Measurements from ENCODE around the gene TTC28.

TTC28 gene

DNA sequence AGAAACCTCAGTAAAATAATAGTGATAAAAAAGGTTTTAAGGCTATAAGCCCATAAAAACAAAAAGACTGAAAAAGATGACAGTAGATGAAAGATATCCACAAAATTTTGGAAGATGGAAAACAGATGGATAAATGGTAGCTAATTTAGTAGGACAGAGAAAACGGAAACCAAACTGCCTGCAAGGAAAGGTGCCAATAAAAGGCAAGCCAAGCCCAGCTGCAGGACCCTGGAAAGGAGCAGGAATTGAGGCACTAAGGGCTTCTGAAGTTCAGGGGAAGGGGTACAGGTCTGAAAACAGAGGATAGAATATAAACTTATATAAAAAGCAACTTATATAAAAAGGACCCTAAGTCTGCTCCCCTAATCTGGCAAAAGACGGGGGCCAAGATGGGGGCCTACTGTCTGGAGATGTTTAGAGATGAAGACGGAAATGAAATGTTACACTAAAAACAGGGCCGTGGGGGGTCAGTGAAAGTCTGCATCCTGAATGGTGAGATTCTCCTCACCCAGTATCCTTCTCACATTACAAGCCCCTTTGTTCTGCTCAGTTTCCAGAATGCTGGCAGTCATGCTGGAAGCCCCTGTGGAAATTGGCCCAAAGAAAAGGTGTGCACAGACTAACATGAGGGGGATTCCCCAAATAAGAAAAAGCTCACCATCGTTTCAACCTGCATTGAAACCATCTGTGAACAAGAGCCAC lies 491.3 kb downstream of the TTC28 start:
- TF ChIP-seq, protein P1, sequence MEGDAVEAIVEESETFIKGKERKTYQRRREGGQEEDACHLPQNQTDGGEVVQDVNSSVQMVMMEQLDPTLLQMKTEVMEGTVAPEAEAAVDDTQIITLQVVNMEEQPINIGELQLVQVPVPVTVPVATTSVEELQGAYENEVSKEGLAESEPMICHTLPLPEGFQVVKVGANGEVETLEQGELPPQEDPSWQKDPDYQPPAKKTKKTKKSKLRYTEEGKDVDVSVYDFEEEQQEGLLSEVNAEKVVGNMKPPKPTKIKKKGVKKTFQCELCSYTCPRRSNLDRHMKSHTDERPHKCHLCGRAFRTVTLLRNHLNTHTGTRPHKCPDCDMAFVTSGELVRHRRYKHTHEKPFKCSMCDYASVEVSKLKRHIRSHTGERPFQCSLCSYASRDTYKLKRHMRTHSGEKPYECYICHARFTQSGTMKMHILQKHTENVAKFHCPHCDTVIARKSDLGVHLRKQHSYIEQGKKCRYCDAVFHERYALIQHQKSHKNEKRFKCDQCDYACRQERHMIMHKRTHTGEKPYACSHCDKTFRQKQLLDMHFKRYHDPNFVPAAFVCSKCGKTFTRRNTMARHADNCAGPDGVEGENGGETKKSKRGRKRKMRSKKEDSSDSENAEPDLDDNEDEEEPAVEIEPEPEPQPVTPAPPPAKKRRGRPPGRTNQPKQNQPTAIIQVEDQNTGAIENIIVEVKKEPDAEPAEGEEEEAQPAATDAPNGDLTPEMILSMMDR (IDR thresholded peaks at IDR 0.05; ENCODE audit: low read depth, low read length) = no peak
- TF ChIP-seq POLR2A (IDR thresholded peaks at IDR 0.05; ENCODE audit: extremely low read depth, insufficient read length) (no peak), MYC (IDR thresholded peaks at IDR 0.05; ENCODE audit: low read depth, low read length) (no peak)
- TF ChIP-seq, protein P2, sequence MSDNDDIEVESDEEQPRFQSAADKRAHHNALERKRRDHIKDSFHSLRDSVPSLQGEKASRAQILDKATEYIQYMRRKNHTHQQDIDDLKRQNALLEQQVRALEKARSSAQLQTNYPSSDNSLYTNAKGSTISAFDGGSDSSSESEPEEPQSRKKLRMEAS (IDR thresholded peaks at IDR 0.05; ENCODE audit: low read depth, low read length) = no peak
- DNase-seq (ENCODE audit: low read depth) = no peak
- no peak overlapping the region for H3K4me3 ChIP-seq (ENCODE audit: low read depth, low read length)

DNA sequence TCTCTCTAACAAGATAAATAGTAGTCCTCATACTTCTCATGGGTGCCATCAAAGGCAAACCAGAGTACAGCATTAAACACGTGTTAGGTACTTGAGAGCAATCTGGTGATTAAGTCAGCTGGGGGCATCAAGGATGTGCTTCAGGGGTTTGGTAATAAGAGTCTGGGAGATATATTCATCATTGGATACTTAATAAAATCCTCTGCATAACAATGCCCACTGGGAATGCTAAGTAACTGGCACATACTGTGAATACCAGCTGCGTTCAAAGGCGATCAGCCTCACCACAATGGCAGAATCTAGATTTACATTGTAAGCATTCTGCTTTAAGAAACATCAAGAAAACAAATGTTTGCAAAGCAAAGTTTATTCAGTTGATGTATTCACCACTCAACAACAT lies 492.0 kb downstream of the TTC28 start:
- no peak for DNase-seq (ENCODE audit: low read depth)
- TF ChIP-seq, protein P2 (IDR thresholded peaks at IDR 0.05; ENCODE audit: low read depth, low read length) = no peak
- TF ChIP-seq MYC (IDR thresholded peaks at IDR 0.05; ENCODE audit: low read depth, low read length) = no peak
- no peak for TF ChIP-seq POLR2A (IDR thresholded peaks at IDR 0.05; ENCODE audit: extremely low read depth, insufficient read length)
- TF ChIP-seq, protein P1 (IDR thresholded peaks at IDR 0.05; ENCODE audit: low read depth, low read length) = no peak
- H3K4me3 ChIP-seq (ENCODE audit: low read depth, low read length) = no peak overlapping the region

DNA sequence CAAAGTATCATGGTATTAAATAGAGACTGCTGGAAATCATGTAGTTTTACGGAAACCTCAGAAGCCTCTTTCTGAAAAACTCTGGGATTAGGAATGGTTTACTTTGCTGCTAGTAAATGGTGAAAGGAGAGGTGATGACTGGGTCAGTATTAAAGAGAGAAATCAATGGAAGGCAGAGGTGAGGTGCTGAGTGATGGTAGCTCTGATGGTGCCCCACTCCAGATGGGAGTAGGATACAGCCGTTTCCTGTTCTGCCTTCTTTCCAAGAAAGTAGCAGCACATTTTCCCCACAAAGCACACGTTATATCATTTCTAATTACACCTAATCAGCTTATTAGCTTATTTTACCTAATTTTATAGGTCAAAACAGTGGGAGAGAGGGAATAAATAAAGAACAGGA lies 493.0 kb downstream of the TTC28 start:
- no peak overlapping the region for H3K4me3 ChIP-seq (ENCODE audit: low read depth, low read length)
- no peak for DNase-seq (ENCODE audit: low read depth)
- TF ChIP-seq, protein P2 (IDR thresholded peaks at IDR 0.05; ENCODE audit: low read depth, low read length) = no peak
- TF ChIP-seq POLR2A (IDR thresholded peaks at IDR 0.05; ENCODE audit: extremely low read depth, insufficient read length) = no peak
- no peak for TF ChIP-seq MYC (IDR thresholded peaks at IDR 0.05; ENCODE audit: low read depth, low read length)
- TF ChIP-seq, protein P1 (IDR thresholded peaks at IDR 0.05; ENCODE audit: low read depth, low read length) = no peak

DNA sequence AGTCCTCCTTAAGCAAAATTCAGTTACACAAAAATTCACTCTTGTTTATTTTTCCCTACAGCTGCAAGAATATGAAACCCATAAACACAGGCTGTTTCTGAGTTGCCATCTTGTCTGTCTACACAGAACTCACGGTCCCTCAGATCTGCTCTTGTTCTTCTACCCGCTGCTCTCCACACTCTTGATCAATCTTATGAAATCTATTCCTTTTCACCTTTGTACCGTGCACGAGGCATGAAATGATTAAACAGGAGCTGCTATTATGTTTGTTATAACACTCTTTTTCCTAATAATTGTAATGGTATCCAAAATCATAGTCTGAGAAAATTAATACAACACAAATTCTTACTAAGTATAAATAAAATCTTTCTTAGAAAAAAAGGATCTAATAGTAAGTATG lies 494.5 kb downstream of the TTC28 start:
- no peak for TF ChIP-seq MYC (IDR thresholded peaks at IDR 0.05; ENCODE audit: low read depth, low read length)
- no peak for TF ChIP-seq POLR2A (IDR thresholded peaks at IDR 0.05; ENCODE audit: extremely low read depth, insufficient read length)
- TF ChIP-seq, protein P2 (IDR thresholded peaks at IDR 0.05; ENCODE audit: low read depth, low read length) = no peak
- TF ChIP-seq, protein P1 (IDR thresholded peaks at IDR 0.05; ENCODE audit: low read depth, low read length) = no peak
- DNase-seq (ENCODE audit: low read depth) = no peak
- H3K4me3 ChIP-seq (ENCODE audit: low read depth, low read length) = no peak overlapping the region

DNA sequence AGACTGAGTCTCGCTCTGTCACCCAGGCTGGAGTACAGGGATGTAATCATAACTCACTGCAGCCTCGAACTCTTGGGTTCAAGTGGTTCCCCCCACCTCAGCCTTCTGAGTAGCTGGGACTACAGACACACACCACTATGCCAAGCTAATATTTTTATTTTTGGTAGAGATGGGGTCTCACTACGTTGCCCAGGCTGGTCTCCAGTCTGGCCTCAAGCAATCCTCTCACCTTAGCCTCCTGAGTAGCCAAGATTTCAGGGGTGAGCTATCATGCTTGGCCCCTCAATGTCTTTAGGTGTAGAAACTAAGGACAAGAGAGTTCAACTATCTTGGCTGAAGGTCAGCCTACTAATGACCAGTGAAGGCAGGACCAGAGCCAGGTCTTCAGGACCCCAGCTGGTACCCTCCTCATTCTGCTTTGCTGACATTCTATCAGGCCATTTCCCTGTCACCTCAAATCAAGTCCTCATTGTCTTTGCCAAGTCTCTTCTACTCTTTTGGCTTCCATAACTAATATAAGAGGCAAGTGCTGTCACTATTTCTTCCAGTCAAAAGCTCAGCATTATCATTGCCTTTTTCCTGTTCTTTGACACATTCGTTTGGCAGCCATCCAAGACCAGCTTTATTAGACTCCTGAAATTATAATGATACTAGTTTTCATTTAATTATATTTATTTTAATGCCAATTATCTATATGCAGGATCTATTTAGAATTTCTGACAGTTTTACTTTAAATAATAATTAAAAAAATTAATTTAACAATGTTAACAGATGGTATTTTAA lies 496.4 kb downstream of the TTC28 start:
- H3K4me3 ChIP-seq (ENCODE audit: low read depth, low read length) = no peak overlapping the region
- DNase-seq (ENCODE audit: low read depth) = no peak
- TF ChIP-seq MYC (IDR thresholded peaks at IDR 0.05; ENCODE audit: low read depth, low read length) = no peak
- TF ChIP-seq, protein P2 (IDR thresholded peaks at IDR 0.05; ENCODE audit: low read depth, low read length) = no peak
- TF ChIP-seq, protein P1 (IDR thresholded peaks at IDR 0.05; ENCODE audit: low read depth, low read length) = no peak
- no peak for TF ChIP-seq POLR2A (IDR thresholded peaks at IDR 0.05; ENCODE audit: extremely low read depth, insufficient read length)

All from NB4 (cell line).